Lower leg skin (tissue), 4 donors: Measurements from ENCODE around the gene DYNLL2. TPM values are rescaled to one million over a fixed set of nuclear protein-coding genes. Genes with fewer than 3 reads are reported as not detected.
A peak's percentile ranks its signal among the peaks of the same experiment; 100 is the strongest.
"Not testable (repeated sequence)": the region's sequence is repeated elsewhere in the genome, so short reads cannot be mapped to it uniquely, and the experiment has no call there.

ENCODE experiments used
- DNase-seq, 2 donors: peaks; one replicate each; pipeline ENCODE4 v3.0.0-alpha.2; 2019; ENCODE audit warnings: low spot score in 2 of 2
- H3K4me3 ChIP-seq: fragments of 200-600 bp; sonication (generic); 2 replicates; pipeline ENCODE4 v1.5.1; 2017; ENCODE audit warnings: mild to moderate bottlenecking, low read depth; ENCODE audit not compliant: poor library complexity, severe bottlenecking
- POLR2A ChIP-seq, 2 donors: fragments of 450-650 bp; IDR thresholded peaks; one replicate each; pipeline ENCODE4 v1.6.1; 2016 to 2017; ENCODE audit warnings: antibody characterized with exemption in 2 of 2, mild to moderate bottlenecking in 1 of 2, moderate library complexity in 1 of 2
- WGBS, 2 donors: methylation state at CpG; one replicate each; pipeline ENCODE4 v1.1.5; 2018; 5-methylcytosine and 5-hydroxymethylcytosine counted together
- intact Hi-C: fragments of 100-400 bp; cut with DNase I; formaldehyde crosslinking; loops from one replicate; pipeline ENCODE4 v1.15.0; 2023; ENCODE audit warnings: low total_unique reads
- total RNA-seq, 4 donors: library from RNA; depleted of rRNA; stranded (reverse); fragments of >200 nt; gene quantifications; one replicate each; pipeline ENCODE4 v1.1.0, GENCODE V29; 2016
- TF ChIP-seq, protein P1 (sequence below), 3 donors: fragments of 450-650 bp; IDR thresholded peaks; one replicate each; pipeline ENCODE4 v1.5.1; 2016; ENCODE audit warnings: antibody characterized with exemption in 3 of 3, mild to moderate bottlenecking in 3 of 3, moderate library complexity in 2 of 3

Gene DYNLL2
- total RNA-seq, 4 donors from 2014 or later, result 9.7 to 14.3 (median 10.9) TPM

DNA sequence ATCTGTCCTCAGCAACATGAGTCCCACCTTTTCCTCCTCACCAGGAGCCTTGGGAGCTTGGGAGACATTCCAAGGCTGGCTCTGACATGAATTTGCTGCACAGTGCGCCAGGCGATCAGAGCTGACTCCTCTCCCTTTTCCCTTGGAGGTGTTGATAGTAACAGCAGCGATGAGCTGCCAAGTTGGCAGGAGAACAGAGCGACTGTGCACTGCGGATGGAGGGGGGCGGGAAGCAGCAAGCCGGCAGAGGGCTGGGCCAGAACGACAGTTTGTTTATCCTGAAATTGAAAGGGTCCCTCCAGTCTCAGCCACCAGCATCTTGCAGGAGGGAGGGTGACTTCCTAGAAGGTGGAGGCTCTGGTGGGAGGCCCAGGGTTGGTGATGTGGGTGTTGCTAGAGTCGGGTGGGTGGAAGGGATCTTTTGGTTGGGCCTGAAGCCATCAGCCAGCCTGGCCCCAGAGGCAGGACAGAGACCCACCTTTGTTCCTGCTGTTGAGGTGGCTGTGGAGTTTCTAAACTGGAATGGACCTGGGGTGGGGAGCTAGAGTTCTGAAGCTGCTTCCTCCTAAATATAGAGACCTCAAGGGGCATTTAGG lies 22.5 kb upstream of the DYNLL2 start:
- DNase-seq, result peak in 1 of 2 donors; percentile 83
- intact Hi-C loops, result no loop called here
- H3K4me3 ChIP-seq, result no peak overlapping the region
- TF ChIP-seq, protein P1, sequence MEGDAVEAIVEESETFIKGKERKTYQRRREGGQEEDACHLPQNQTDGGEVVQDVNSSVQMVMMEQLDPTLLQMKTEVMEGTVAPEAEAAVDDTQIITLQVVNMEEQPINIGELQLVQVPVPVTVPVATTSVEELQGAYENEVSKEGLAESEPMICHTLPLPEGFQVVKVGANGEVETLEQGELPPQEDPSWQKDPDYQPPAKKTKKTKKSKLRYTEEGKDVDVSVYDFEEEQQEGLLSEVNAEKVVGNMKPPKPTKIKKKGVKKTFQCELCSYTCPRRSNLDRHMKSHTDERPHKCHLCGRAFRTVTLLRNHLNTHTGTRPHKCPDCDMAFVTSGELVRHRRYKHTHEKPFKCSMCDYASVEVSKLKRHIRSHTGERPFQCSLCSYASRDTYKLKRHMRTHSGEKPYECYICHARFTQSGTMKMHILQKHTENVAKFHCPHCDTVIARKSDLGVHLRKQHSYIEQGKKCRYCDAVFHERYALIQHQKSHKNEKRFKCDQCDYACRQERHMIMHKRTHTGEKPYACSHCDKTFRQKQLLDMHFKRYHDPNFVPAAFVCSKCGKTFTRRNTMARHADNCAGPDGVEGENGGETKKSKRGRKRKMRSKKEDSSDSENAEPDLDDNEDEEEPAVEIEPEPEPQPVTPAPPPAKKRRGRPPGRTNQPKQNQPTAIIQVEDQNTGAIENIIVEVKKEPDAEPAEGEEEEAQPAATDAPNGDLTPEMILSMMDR (IDR thresholded peaks at IDR 0.05), result no peak
- TF ChIP-seq POLR2A (IDR thresholded peaks at IDR 0.05), result no peak
- 5 to 13% methylated on average over 9 of the region's 9 CpGs for WGBS, 2 donors

DNA sequence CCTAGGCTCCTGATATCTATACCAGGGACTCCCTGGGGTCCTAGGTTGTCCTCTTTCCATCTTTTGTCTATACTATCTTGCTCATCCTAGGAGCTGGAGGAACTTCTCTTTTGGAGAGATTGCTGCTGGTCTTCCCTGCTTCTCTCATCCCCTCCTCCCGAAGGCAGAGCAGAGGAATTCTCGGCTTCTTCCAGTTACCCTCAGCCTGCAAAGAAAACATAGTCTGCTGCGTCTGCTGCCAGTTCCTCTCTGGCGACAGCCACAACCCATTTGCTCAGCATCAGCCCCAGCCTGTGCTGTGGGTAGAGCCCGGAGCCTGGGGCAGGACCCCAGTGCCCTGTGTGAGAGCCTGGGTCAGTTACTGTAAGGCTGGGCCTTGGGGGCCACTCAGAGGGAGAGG lies 21.5 kb upstream of the DYNLL2 start:
- intact Hi-C loops, result no loop called here
- WGBS, 2 donors, result 51 to 60% methylated on average over 5 of the region's 5 CpGs
- peak in 1 of 2 donors; percentile 61 for DNase-seq

DNA sequence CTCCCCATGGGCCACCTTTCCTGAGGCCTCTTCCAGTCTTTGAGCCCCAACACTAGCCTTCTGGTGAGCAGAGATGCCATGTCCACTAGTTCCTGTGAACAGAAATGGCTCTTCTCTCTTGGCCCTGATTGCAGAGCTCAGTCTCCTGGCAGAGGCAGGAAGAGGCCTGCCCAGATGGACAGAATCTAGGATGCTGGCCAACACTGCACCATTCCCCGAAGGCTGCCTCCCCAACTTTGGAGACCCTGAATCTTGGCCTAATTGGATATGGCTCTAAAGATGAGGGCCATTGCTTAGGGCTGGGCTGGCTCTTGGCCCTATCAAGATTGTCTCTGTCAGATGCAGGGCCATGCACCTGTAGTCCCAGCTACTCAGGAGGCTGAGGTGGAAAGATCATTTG lies 18.0 kb upstream of the DYNLL2 start:
- no peak for TF ChIP-seq POLR2A (IDR thresholded peaks at IDR 0.05)
- TF ChIP-seq, protein P1 (IDR thresholded peaks at IDR 0.05), result no peak
- 75 to 90% methylated on average over 1 of the region's 1 CpG for WGBS, 2 donors
- H3K4me3 ChIP-seq, result no peak overlapping the region
- intact Hi-C loops, result no loop called here
- peak in 1 of 2 donors; percentile 50 for DNase-seq

More for the DNA sequence above, 21.5 kb upstream of the DYNLL2 start:
- TF ChIP-seq POLR2A (IDR thresholded peaks at IDR 0.05), result no peak
- TF ChIP-seq, protein P1 (IDR thresholded peaks at IDR 0.05), result no peak
- no peak overlapping the region for H3K4me3 ChIP-seq

DNA sequence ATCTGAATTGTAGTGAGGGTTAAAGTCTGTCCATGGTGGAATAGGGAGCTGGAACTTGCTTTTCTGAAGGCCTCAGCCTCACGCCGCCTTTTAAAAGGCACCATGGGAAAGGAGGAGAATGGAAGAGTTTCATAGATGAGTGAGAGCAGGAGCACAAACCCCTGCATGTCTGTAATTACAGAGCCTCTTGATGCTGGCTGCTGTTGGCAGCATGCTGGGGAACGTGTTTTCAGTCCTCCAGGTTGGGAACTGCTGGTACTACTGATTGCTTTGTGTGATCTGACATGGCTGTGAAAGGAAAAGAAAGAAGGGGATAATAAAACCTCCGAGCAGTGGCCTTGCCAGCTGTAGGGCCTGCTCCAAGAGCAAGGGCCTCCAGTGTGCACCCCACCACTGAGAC lies 16.8 kb upstream of the DYNLL2 start:
- WGBS, 2 donors, result 63 to 72% methylated on average over 4 of the region's 4 CpGs
- TF ChIP-seq, protein P1 (IDR thresholded peaks at IDR 0.05), result no peak
- TF ChIP-seq POLR2A (IDR thresholded peaks at IDR 0.05), result no peak
- no peak overlapping the region for H3K4me3 ChIP-seq
- intact Hi-C loops, result loop anchor here (2.0 kb wide), 1 partner anchor 40 kb away; no protein-coding TSS in a partner anchor
- no peak for DNase-seq

DNA sequence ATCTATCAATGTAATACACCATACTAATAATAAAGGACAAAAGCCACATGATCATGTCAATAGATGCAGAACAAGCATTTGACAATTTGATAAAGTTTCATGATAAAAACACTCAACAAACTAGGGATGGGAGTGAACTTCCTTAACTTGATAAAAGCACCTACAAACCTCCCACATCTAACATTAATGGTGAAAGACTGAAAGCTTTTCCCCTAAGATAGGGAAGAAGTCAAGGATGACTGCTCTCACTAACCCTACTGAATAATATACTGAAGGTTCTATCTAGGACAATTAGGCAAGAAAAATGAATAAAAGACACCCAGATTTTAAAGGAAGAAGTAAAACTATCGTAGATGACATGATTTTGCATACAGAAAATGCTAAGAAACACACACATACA lies 10.4 kb upstream of the DYNLL2 start:
- 79 to 91% methylated on average over 1 of the region's 1 CpG for WGBS, 2 donors
- DNase-seq, result no peak
- intact Hi-C loops, result no loop called here
- TF ChIP-seq, protein P1 (IDR thresholded peaks at IDR 0.05), result no peak
- no peak for TF ChIP-seq POLR2A (IDR thresholded peaks at IDR 0.05)
- H3K4me3 ChIP-seq, result no peak overlapping the region

DNA sequence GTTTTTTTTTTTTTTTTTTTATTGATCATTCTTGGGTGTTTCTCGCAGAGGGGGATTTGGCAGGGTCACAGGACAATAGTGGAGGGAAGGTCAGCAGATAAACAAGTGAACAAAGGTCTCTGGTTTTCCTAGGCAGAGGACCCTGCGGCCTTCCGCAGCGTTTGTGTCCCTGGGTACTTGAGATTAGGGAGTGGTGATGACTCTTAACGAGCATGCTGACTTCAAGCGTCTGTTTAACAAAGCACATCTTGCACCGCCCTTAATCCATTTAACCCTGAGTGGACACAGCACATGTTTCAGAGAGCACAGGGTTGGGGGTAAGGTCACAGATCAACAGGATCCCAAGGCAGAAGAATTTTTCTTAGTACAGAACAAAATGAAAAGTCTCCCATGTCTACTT lies 10.0 kb upstream of the DYNLL2 start:
- H3K4me3 ChIP-seq, intact Hi-C loops, DNase-seq: not testable (repeated sequence)
- WGBS, 2 donors, result 40 to 52% methylated on average over 7 of the region's 7 CpGs

DNA sequence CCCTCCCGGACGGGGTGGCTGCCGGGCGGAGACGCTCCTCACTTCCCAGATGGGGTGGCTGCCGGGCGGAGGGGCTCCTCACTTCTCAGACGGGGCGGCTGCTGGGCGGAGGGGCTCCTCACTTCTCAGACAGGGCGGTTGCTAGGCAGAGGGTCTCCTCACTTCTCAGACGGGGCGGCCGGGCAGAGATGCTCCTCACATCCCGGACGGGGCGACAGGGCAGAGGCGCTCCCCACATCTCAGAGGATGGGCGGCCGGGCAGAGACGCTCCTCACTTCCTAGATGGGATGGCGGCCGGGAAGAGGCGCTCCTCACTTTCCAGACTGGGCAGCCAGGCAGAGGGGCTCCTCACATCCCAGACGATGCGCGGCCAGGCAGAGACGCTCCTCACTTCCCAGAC lies 8.8 kb upstream of the DYNLL2 start:
- intact Hi-C loops, H3K4me3 ChIP-seq: not testable (repeated sequence)
- WGBS, 2 donors, result no CpG with 5 or more reads among the region's 28 CpGs
- DNase-seq, result peak in 1 of 2 donors; percentile 65
